ENCODE data around the gene DTX4. TPM values are rescaled to one million over a fixed set of nuclear protein-coding genes. Genes with fewer than 3 reads are reported as not detected.

The DTX4 gene
- total RNA-seq, 2 experiments from 2014 or later = 0.93 to 1.0 TPM

DNA sequence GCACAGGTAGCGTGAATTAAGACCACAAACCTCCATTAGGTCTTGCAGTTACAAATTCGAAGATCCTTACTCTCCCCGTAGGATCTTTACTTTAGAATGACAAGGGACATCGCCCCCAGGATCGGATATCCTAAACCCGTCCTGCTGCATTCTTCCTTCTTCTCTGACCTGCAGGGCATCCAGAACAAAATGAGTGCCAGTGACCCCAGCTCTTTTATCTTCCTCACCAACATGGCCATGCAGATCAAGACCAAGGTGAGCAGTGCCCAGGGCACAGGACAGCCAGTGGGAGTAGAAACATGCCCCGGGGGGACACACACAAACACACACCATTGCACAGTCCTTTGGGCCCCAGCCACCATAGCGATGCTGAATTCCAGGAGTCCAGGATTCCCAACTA, 83.3 kb downstream of the DTX4 start:
- no peak overlapping the region for H3K27ac ChIP-seq (ENCODE audit: low read depth in 1 of 2, low read length in 2 of 2)
- no peaks in the 10 kb centered on the region for H3K9me3 ChIP-seq (ENCODE audit: control insufficient read depth in 1 of 2, insufficient read depth in 1 of 2, low read length in 2 of 2)
- no peaks in the 10 kb centered on the region for H3K36me3 ChIP-seq (ENCODE audit: insufficient read depth, low read length)
- Mint-ChIP-seq H3K27me3 (no peaks in the 10 kb centered on the region), H3K36me3 (ENCODE audit: low read depth) (no peaks in the 10 kb centered on the region), H3K27ac (no peak overlapping the region), H3K4me3 (no peak overlapping the region), H3K4me1 (ENCODE audit: low read depth) (peaks cover 4% of the 10 kb centered on the region), H3K9me3 (no peaks in the 10 kb centered on the region)
- DNase-seq (no peak), ATAC-seq (ENCODE audit: poor library complexity) (no peak)
- ChIA-PET CTCF (no interaction called here), POLR2A (no interaction called here)
- H3K27me3 ChIP-seq (ENCODE audit: control insufficient read depth in 1 of 2, insufficient read depth in 2 of 2, low read length in 2 of 2) = no peaks in the 10 kb centered on the region
- TF ChIP-seq, protein P1, sequence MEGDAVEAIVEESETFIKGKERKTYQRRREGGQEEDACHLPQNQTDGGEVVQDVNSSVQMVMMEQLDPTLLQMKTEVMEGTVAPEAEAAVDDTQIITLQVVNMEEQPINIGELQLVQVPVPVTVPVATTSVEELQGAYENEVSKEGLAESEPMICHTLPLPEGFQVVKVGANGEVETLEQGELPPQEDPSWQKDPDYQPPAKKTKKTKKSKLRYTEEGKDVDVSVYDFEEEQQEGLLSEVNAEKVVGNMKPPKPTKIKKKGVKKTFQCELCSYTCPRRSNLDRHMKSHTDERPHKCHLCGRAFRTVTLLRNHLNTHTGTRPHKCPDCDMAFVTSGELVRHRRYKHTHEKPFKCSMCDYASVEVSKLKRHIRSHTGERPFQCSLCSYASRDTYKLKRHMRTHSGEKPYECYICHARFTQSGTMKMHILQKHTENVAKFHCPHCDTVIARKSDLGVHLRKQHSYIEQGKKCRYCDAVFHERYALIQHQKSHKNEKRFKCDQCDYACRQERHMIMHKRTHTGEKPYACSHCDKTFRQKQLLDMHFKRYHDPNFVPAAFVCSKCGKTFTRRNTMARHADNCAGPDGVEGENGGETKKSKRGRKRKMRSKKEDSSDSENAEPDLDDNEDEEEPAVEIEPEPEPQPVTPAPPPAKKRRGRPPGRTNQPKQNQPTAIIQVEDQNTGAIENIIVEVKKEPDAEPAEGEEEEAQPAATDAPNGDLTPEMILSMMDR (IDR thresholded peaks at IDR 0.05) = no peak
- no peak overlapping the region for H3K4me3 ChIP-seq (ENCODE audit: low read length)
- H3K4me1 ChIP-seq (ENCODE audit: insufficient read depth, low read length) = no peaks in the 10 kb centered on the region
- intact Hi-C loops (cut with DNase I, micrococcal nuclease) = no loop called here

Other genes starting within 250 kb of the DTX4 start
- gene GLYATL1, start 232.6 kb upstream of the DTX4 start, total RNA-seq = not detected
- not detected for gene GLYATL1B, start 85.8 kb upstream of the DTX4 start, total RNA-seq
- 1 to 10 TPM in 1 of 2 experiments, under 1 TPM in 1; 0.82 to 1.2 TPM for gene FAM111B, start 64.9 kb upstream of the DTX4 start, total RNA-seq
- gene FAM111A, start 29.3 kb upstream of the DTX4 start, total RNA-seq = 10 to 100 TPM; 32.8 to 34.4 TPM
- gene MPEG1, start 40.8 kb downstream of the DTX4 start, total RNA-seq = 1 to 10 TPM; 2.8 to 2.9 TPM
- not detected for gene OR5AN1, start 186.8 kb downstream of the DTX4 start, total RNA-seq